Neural cell (in vitro differentiated cells): ENCODE results near the gene GRAMD4. TPM values are rescaled to one million over a fixed set of nuclear protein-coding genes. Genes with fewer than 3 reads are reported as not detected.
A peak's percentile ranks its signal among the peaks of the same experiment; 100 is the strongest.

ENCODE experiments used
- H2AFZ ChIP-seq: fragments of 200-600, 300-800 bp; sonication (generic), shearing (Covaris generic); 2 replicates; pipeline ENCODE4 v1.6.0; 2014; ENCODE audit warnings: low read depth, mild to moderate bottlenecking, antibody characterized with exemption, low read length, moderate library complexity
- H3F3A ChIP-seq: fragments of 200-600 bp; shearing (Covaris generic); 2 replicates; pipeline ENCODE4 v1.6.1; 2016; ENCODE audit warnings: mild to moderate bottlenecking, moderate library complexity, mixed read lengths, antibody characterized with exemption, low read length; ENCODE audit not compliant: insufficient read depth, poor library complexity, severe bottlenecking
- H3K27ac ChIP-seq: fragments of 200-600, 300-800 bp; sonication (generic), shearing (Covaris generic); 2 replicates; pipeline ENCODE4 v1.5.1; 2014; ENCODE audit warnings: mild to moderate bottlenecking, low read length, moderate library complexity
- H3K27me3 ChIP-seq: fragments of 300-800, 200-600 bp; sonication (generic), shearing (Covaris generic); 2 replicates; pipeline ENCODE4 v1.6.0; 2014; ENCODE audit warnings: mild to moderate bottlenecking, low read depth, low read length, moderate library complexity; ENCODE audit not compliant: insufficient read depth
- H3K36me3 ChIP-seq: fragments of 300-800, 200-600 bp; sonication (generic), shearing (Covaris generic); 2 replicates; pipeline ENCODE4 v1.5.1; 2014; ENCODE audit warnings: mild to moderate bottlenecking, antibody characterized with exemption, low read length, moderate library complexity; ENCODE audit not compliant: insufficient read depth
- H3K4me2 ChIP-seq: fragments of 300-800, 200-600 bp; sonication (generic), shearing (Covaris generic); 2 replicates; pipeline ENCODE4 v1.6.0; 2014; ENCODE audit warnings: mild to moderate bottlenecking, low read length
- H3K4me3 ChIP-seq: fragments of 300-800, 200-600 bp; sonication (generic), shearing (Covaris generic); 2 replicates; pipeline ENCODE4 v1.5.1; 2014; ENCODE audit warnings: mild to moderate bottlenecking, low read length, moderate library complexity
- H3K79me2 ChIP-seq: fragments of 200-600 bp; shearing (Covaris generic); replicated peaks from 2 replicates; pipeline ENCODE4 v1.6.0; 2014; ENCODE audit warnings: mild to moderate bottlenecking, low read length, moderate library complexity; ENCODE audit not compliant: insufficient read depth
- H3K9ac ChIP-seq: fragments of 300-800, 200-600 bp; sonication (generic), shearing (Covaris generic); 2 replicates; pipeline ENCODE4 v1.6.1; 2016; ENCODE audit warnings: mild to moderate bottlenecking, low read length, mixed read lengths
- H3K9me2 ChIP-seq: fragments of 200-600 bp; shearing (Covaris generic); 2 replicates; pipeline ENCODE4 v1.6.1; 2016; ENCODE audit warnings: mild to moderate bottlenecking, low read length, mixed read lengths; ENCODE audit not compliant: insufficient read depth
- H3K9me3 ChIP-seq: fragments of 200-600, 300-800 bp; sonication (generic), shearing (Covaris generic); 2 replicates; pipeline ENCODE4 v1.6.1; 2016; ENCODE audit warnings: mild to moderate bottlenecking, mixed run types, low read length, moderate library complexity, mixed read lengths
- H4K20me1 ChIP-seq: fragments of 200-600 bp; shearing (Covaris generic); 2 replicates; pipeline ENCODE4 v1.6.1; 2016; ENCODE audit warnings: mild to moderate bottlenecking, mixed run types; ENCODE audit not compliant: insufficient read depth
- EP300 ChIP-seq: fragments of 450-650 bp; conservative IDR thresholded peaks from 2 replicates; pipeline ENCODE4 v1.6.1; 2014; ENCODE audit warnings: antibody characterized with exemption, mild to moderate bottlenecking, moderate library complexity; ENCODE audit not compliant: poor library complexity, severe bottlenecking
- EZH2 ChIP-seq: fragments of 200-600, 300-800 bp; shearing (Covaris generic), sonication (generic); IDR thresholded peaks from 2 replicates; pipeline ENCODE4 v1.6.1; 2014; ENCODE audit warnings: antibody characterized with exemption, low read length, borderline replicate concordance, mild to moderate bottlenecking; ENCODE audit not compliant: insufficient read depth, poor library complexity, severe bottlenecking
- MXI1 ChIP-seq: fragments of 450-650 bp; conservative IDR thresholded peaks from 2 replicates; pipeline ENCODE4 v1.6.1; 2014; ENCODE audit warnings: antibody characterized with exemption, mild to moderate bottlenecking; ENCODE audit not compliant: poor library complexity, severe bottlenecking
- POLR2AphosphoS5 ChIP-seq: IDR thresholded peaks from 2 replicates; pipeline ENCODE4 v1.6.1; 2012
- RAD21 ChIP-seq: fragments of 450-650 bp; conservative IDR thresholded peaks from 2 replicates; pipeline ENCODE4 v1.6.1; 2014; ENCODE audit warnings: antibody characterized with exemption, mild to moderate bottlenecking, moderate library complexity
- SMC3 ChIP-seq: fragments of 450-650 bp; conservative IDR thresholded peaks from 2 replicates; pipeline ENCODE4 v1.6.1; 2014; ENCODE audit warnings: antibody characterized with exemption, mild to moderate bottlenecking, moderate library complexity; ENCODE audit not compliant: poor library complexity
- TAF1 ChIP-seq: IDR thresholded peaks from 2 replicates; pipeline ENCODE4 v1.6.1; 2012; ENCODE audit warnings: low read depth
- polyA plus RNA-seq: library from polyadenylated mRNA; depleted of rRNA; stranded (reverse); fragments of >200 nt; gene quantifications from 2 replicates; pipeline ENCODE4 v1.2.3, GENCODE V29; 2014
- TF ChIP-seq, protein P1 (sequence below): fragments of 450-650 bp; IDR thresholded peaks from 2 replicates; pipeline ENCODE4 v1.5.1; 2014; ENCODE audit warnings: antibody characterized with exemption, mild to moderate bottlenecking, moderate library complexity; ENCODE audit not compliant: poor library complexity, severe bottlenecking
- TF ChIP-seq, protein P2 (sequence below): IDR thresholded peaks from 2 replicates; pipeline ENCODE4 v1.6.1; 2012; ENCODE audit warnings: borderline replicate concordance

Gene GRAMD4
- polyA plus RNA-seq, 1 donor from 2014 or later = 35.6 TPM

GRCh38 chr22:46582281-46582933 is 37.8 kb upstream of the GRAMD4 start:
- H4K20me1 ChIP-seq = no peaks in the 10 kb centered on the region
- H3K36me3 ChIP-seq = no peaks in the 10 kb centered on the region
- no peak overlapping the region for H2AFZ ChIP-seq
- no peak overlapping the region for H3K27ac ChIP-seq
- H3K4me3 ChIP-seq = no peak overlapping the region
- TF ChIP-seq, protein P1, sequence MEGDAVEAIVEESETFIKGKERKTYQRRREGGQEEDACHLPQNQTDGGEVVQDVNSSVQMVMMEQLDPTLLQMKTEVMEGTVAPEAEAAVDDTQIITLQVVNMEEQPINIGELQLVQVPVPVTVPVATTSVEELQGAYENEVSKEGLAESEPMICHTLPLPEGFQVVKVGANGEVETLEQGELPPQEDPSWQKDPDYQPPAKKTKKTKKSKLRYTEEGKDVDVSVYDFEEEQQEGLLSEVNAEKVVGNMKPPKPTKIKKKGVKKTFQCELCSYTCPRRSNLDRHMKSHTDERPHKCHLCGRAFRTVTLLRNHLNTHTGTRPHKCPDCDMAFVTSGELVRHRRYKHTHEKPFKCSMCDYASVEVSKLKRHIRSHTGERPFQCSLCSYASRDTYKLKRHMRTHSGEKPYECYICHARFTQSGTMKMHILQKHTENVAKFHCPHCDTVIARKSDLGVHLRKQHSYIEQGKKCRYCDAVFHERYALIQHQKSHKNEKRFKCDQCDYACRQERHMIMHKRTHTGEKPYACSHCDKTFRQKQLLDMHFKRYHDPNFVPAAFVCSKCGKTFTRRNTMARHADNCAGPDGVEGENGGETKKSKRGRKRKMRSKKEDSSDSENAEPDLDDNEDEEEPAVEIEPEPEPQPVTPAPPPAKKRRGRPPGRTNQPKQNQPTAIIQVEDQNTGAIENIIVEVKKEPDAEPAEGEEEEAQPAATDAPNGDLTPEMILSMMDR = no peak
- TF ChIP-seq TAF1 (no peak), EP300 (no peak), SMC3 (no peak), RAD21 (no peak), POLR2AphosphoS5 (no peak), MXI1 (no peak), EZH2 (no peak)
- TF ChIP-seq, protein P2, sequence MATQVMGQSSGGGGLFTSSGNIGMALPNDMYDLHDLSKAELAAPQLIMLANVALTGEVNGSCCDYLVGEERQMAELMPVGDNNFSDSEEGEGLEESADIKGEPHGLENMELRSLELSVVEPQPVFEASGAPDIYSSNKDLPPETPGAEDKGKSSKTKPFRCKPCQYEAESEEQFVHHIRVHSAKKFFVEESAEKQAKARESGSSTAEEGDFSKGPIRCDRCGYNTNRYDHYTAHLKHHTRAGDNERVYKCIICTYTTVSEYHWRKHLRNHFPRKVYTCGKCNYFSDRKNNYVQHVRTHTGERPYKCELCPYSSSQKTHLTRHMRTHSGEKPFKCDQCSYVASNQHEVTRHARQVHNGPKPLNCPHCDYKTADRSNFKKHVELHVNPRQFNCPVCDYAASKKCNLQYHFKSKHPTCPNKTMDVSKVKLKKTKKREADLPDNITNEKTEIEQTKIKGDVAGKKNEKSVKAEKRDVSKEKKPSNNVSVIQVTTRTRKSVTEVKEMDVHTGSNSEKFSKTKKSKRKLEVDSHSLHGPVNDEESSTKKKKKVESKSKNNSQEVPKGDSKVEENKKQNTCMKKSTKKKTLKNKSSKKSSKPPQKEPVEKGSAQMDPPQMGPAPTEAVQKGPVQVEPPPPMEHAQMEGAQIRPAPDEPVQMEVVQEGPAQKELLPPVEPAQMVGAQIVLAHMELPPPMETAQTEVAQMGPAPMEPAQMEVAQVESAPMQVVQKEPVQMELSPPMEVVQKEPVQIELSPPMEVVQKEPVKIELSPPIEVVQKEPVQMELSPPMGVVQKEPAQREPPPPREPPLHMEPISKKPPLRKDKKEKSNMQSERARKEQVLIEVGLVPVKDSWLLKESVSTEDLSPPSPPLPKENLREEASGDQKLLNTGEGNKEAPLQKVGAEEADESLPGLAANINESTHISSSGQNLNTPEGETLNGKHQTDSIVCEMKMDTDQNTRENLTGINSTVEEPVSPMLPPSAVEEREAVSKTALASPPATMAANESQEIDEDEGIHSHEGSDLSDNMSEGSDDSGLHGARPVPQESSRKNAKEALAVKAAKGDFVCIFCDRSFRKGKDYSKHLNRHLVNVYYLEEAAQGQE = no peak
- no peak overlapping the region for H3K4me2 ChIP-seq
- H3K9me3 ChIP-seq = no peaks in the 10 kb centered on the region
- H3K27me3 ChIP-seq = peaks cover 9% of the 10 kb centered on the region
- no peak overlapping the region for H3K9ac ChIP-seq
- no peaks in the 10 kb centered on the region for H3F3A ChIP-seq
- H3K79me2 ChIP-seq = peaks cover 7% of the 10 kb centered on the region
- H3K9me2 ChIP-seq = no peaks in the 10 kb centered on the region

- H3K27ac ChIP-seq = no peak overlapping the region
- H4K20me1 ChIP-seq = no peaks in the 10 kb centered on the region
- H3K4me3 ChIP-seq = peak overlapping the region; percentile 42
- H3K36me3 ChIP-seq = no peaks in the 10 kb centered on the region
- TF ChIP-seq EP300 = no peak
- TF ChIP-seq, protein P2 = no peak
- no peak for TF ChIP-seq RAD21
- no peak for TF ChIP-seq MXI1
- no peak for TF ChIP-seq EZH2
- TF ChIP-seq, protein P1 = no peak
- no peak for TF ChIP-seq TAF1
- TF ChIP-seq SMC3 = no peak
- TF ChIP-seq POLR2AphosphoS5 = no peak
- no peaks in the 10 kb centered on the region for H3K9me2 ChIP-seq
- no peaks in the 10 kb centered on the region for H3K9me3 ChIP-seq
- H3K9ac ChIP-seq = no peak overlapping the region
- no peak overlapping the region for H3K4me2 ChIP-seq
- H2AFZ ChIP-seq = no peak overlapping the region
- no peaks in the 10 kb centered on the region for H3F3A ChIP-seq
- no peaks in the 10 kb centered on the region for H3K27me3 ChIP-seq
- no peaks in the 10 kb centered on the region for H3K79me2 ChIP-seq
Observed at GRCh38 chr22:46583571-46583970, 36.6 kb upstream of the GRAMD4 start.
